ENCODE data around the gene FUCA2.
A peak's percentile ranks its signal among the peaks of the same experiment; 100 is the strongest.
"Not testable (repeated sequence)": the region's sequence is repeated elsewhere in the genome, so short reads cannot be mapped to it uniquely, and the experiment has no call there.

Gene FUCA2

GRCh38 chr6:143490244-143490643 is 21.3 kb downstream of the FUCA2 start:
- DNase-seq = no peak

DNA sequence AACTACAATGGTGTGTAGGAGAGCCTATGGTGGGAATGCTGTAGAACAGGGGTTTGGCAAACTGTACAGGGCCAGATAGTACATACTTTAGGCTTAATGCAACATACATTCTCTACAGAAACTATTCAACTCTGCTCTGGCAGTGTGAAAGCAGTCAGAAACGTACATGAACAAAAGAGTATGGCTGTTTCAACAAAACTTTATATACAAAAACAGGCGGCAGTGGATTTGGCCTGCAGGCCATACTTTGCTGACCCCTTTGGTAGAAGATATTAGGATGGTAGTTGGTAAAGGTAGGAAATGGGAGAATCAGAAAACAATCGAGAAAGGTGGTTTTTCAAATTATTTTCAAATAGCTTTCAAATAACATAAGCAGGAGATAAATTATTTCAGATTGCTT is 24.8 kb downstream of the FUCA2 start:
- no peak for DNase-seq

GRCh38 chr6:143485967-143486366 is 25.6 kb downstream of the FUCA2 start:
- DNase-seq = no peak

- DNase-seq = no peak
Observed at GRCh38 chr6:143482593-143482992, 28.9 kb downstream of the FUCA2 start.

DNA sequence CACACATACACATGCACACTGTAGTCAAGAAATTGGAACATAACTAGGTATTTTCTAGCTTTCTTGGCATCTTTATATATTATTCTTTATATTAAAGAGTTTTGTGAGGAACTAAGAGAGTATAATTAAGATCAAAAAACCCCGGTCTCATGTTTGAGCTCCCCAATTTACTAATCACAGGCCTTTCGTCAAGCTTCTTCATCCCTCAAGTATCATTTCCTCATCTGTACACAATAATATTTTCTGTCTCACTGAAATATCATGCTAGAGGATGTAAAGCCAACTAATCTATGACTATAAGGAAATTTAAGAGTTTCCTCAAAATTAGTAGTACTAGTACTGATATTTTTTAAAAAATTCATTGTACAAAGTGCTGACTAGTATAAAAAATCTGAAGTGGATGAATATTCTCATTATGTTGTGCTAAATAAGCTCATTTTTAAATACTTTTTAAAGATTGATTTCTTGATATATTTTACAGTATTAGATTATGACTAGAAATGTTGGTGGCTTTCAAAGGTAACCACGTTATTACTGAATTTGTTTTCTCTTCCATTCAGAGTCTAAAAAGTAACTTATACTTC is 32.9 kb downstream of the FUCA2 start:
- DNase-seq = no peak

DNA sequence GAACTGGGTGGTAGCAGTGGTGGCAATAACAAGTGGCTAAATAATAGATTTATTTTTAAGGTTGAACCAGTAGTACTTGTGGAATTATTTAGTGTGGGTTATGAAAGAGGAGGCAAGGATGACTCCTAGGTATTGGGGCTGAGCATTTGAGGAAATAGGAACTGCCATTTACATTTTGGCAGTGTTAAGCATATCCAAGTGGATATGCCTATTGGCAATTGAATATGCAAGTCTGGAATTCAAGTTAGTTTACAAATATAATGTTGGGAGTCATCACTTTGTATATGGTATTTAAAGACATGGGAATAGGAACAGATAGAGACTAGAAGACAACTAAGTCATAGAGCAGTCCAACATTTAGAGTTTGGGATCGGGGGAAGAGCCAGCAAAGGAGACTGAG is 35.0 kb downstream of the FUCA2 start:
- DNase-seq = no peak

DNA sequence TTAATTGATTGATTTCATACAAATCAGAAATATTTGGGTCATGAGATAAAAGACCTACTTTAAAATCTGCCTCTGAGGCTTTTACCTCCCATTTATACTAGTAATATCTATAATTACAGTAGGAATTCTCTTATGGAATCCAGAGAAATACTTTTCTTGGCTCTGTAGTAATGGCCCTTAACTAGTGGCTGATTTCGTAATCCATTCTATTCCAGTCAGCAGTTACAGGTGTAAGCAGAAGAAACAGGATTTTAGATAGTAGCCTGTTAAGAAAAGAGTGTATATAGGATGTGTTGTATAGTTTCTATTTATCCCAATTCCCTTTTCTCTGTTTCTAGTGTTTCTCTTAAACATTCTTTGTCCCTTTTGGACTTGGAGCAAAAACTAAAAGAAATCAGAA is 39.7 kb downstream of the FUCA2 start:
- no peak for DNase-seq

- DNase-seq = not testable (repeated sequence)
Observed at GRCh38 chr6:143468823-143469222, 42.7 kb downstream of the FUCA2 start.

DNA sequence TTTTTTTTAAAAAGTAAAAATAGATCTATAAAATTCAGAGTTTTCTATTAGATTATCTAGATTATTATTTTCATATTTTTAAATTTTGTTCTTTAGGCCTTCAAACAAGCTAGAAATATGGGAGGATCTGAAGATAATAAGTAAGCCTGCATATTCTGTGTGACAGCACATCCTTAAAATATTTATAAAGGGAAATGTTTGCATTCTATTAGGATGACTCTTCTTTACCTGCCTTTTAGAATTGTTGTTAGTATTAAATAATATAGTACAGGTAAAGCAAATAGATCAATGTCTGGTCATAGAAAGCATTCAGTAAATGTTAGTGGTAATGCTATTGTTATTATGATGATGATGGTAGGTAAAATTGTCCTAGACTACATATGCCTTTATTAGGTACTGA is 43.5 kb downstream of the FUCA2 start:
- DNase-seq = no peak

- DNase-seq = no peak
Observed at GRCh38 chr6:143465546-143465945, 46.0 kb downstream of the FUCA2 start.

- no peak for DNase-seq
Observed at GRCh38 chr6:143457563-143458359, 53.8 kb downstream of the FUCA2 start.

- DNase-seq = no peak
Observed at GRCh38 chr6:143451531-143451930, 60.0 kb downstream of the FUCA2 start.

- peak; percentile 80 for DNase-seq
Observed at GRCh38 chr6:143450453-143451371, 60.8 kb downstream of the FUCA2 start, which contains the start of the genes ADAT2 and PEX3. Gene ADAT2, minus strand, starts transcription at chr6:143450695. Its CDS starts 37 bp downstream, at chr6:143450658. Gene PEX3, plus strand, starts transcription at chr6:143450805. Its CDS starts 238 bp downstream, at chr6:143451043.

GRCh38 chr6:143449714-143450452 is 61.6 kb downstream of the FUCA2 start:
- no peak for DNase-seq

- no peak for DNase-seq
Observed at GRCh38 chr6:143449082-143449713, 62.3 kb downstream of the FUCA2 start.

GRCh38 chr6:143447865-143448264 is 63.7 kb downstream of the FUCA2 start:
- not testable (repeated sequence) for DNase-seq

All from SIG-M5 (cell line).